IMR-90 (cell line): ENCODE measurements around the gene DHRS3. TPM values are rescaled to one million over a fixed set of nuclear protein-coding genes. Genes with fewer than 3 reads are reported as not detected.

Experiments
- ATAC-seq: fragments of 200-7000 bp; cut with Tn5 transposase; 2 replicates; pipeline ENCODE4 v1.9.1; 2020; ENCODE audit warnings: low read depth, mild to moderate bottlenecking, moderate library complexity
- BruUV-seq: library from RNA; stranded (reverse); fragments of 400-500 nt; replicated peaks from 2 replicates; lab custom pipeline; 2021; lab: Mats Ljungman, UMichigan
- CTCF ChIA-PET: fragments of 300-600 bp; formaldehyde crosslinking; extraction: SDS; loops from one replicate; lab custom pipeline; 2021; ENCODE audit warnings: antibody characterized with exemption; lab: Yijun Ruan, JAX
- POLR2A ChIA-PET: fragments of 300-600 bp; sonication (Branson Sonifier 250); formaldehyde crosslinking; loops from one replicate; lab custom pipeline; 2022; ENCODE audit warnings: antibody characterized with exemption; ENCODE audit not compliant: unreplicated experiment; lab: Charles Lee
- DNase-seq: peaks from one replicate; pipeline ENCODE4 v3.0.0; 2013
- H2AFZ ChIP-seq: replicated peaks from 2 replicates; pipeline ENCODE3; 2013; ENCODE audit warnings: low read length, mild to moderate bottlenecking; ENCODE audit not compliant: poor library complexity
- H2AK5ac ChIP-seq: 2 replicates; pipeline ENCODE4 v1.6.1; 2013; ENCODE audit warnings: low read depth, low read length, inconsistent platforms
- H2AK9ac ChIP-seq: replicated peaks from 2 replicates; pipeline ENCODE3; 2013; ENCODE audit warnings: mild to moderate bottlenecking, low read depth, low read length, moderate library complexity; ENCODE audit not compliant: poor library complexity
- H2BK120ac ChIP-seq: 2 replicates; pipeline ENCODE4 v1.6.1; 2013; ENCODE audit warnings: low read depth, low read length, inconsistent platforms
- H2BK15ac ChIP-seq: 3 replicates; pipeline ENCODE4 v1.6.1; 2013; ENCODE audit warnings: low read depth, low read length, inconsistent platforms
- H2BK20ac ChIP-seq: 2 replicates; pipeline ENCODE4 v1.6.1; 2013; ENCODE audit warnings: low read depth, mild to moderate bottlenecking, inconsistent platforms, low read length, moderate library complexity
- H2BK5ac ChIP-seq: 2 replicates; pipeline ENCODE4 v1.6.1; 2013; ENCODE audit warnings: mild to moderate bottlenecking, low read depth, low read length, inconsistent platforms; ENCODE audit not compliant: poor library complexity, severe bottlenecking
- H3K14ac ChIP-seq: replicated peaks from 2 replicates; pipeline ENCODE4 v1.6.1; 2013; ENCODE audit warnings: low read depth, low read length, inconsistent platforms
- H3K18ac ChIP-seq: 2 replicates; pipeline ENCODE4 v1.6.1; 2013; ENCODE audit warnings: low read depth, low read length, control low read depth
- H3K23ac ChIP-seq: 2 replicates; pipeline ENCODE4 v1.6.1; 2013; ENCODE audit warnings: low read depth, low read length, inconsistent platforms
- H3K27ac ChIP-seq: 2 replicates; pipeline ENCODE4 v1.5.1; 2013; ENCODE audit warnings: mild to moderate bottlenecking, control low read depth, low read length; ENCODE audit not compliant: insufficient read depth
- H3K27me3 ChIP-seq: 2 replicates; pipeline ENCODE4 v1.6.1; 2013; ENCODE audit warnings: low read length; ENCODE audit not compliant: control insufficient read depth, insufficient read depth
- H3K36me3 ChIP-seq: 2 replicates; pipeline ENCODE4 v1.6.1; 2013; ENCODE audit warnings: low read length, mixed read lengths; ENCODE audit not compliant: control insufficient read depth, insufficient read depth
- H3K4ac ChIP-seq: 2 replicates; pipeline ENCODE4 v1.6.1; 2013; ENCODE audit warnings: low read depth, low read length, inconsistent platforms
- H3K4me1 ChIP-seq: 2 replicates; pipeline ENCODE4 v1.6.1; 2013; ENCODE audit warnings: low read length, mixed read lengths; ENCODE audit not compliant: control insufficient read depth, insufficient read depth
- H3K4me2 ChIP-seq: 2 replicates; pipeline ENCODE4 v1.6.1; 2013; ENCODE audit warnings: low read depth, mild to moderate bottlenecking, control low read depth, low read length, moderate library complexity
- H3K4me3 ChIP-seq: 2 replicates; pipeline ENCODE4 v1.5.1; 2013; ENCODE audit warnings: low read depth, mild to moderate bottlenecking, control low read depth, low read length, moderate library complexity; ENCODE audit not compliant: insufficient read depth
- H3K56ac ChIP-seq: 2 replicates; pipeline ENCODE4 v1.6.1; 2013; ENCODE audit warnings: low read length, inconsistent platforms; ENCODE audit not compliant: insufficient read depth; ENCODE audit errors: extremely low read depth
- H3K79me1 ChIP-seq, 2 experiments: 2 replicates each; pipeline ENCODE4 v1.6.1; 2013; ENCODE audit warnings: low read length in 2 of 2, inconsistent platforms in 1 of 2, low read depth in 1 of 2
- H3K9ac ChIP-seq: 2 replicates; pipeline ENCODE4 v1.6.1; 2013; ENCODE audit warnings: low read depth, low read length, control low read depth
- H3K9me1 ChIP-seq: 2 replicates; pipeline ENCODE4 v1.6.1; 2013; ENCODE audit warnings: low read length, inconsistent platforms; ENCODE audit not compliant: insufficient read depth
- H3K9me3 ChIP-seq: 2 replicates; pipeline ENCODE4 v1.6.1; 2013; ENCODE audit warnings: low read length; ENCODE audit not compliant: control insufficient read depth, insufficient read depth
- H4K20me1 ChIP-seq: 2 replicates; pipeline ENCODE4 v1.6.1; 2013; ENCODE audit warnings: low read length, inconsistent platforms; ENCODE audit not compliant: insufficient read depth
- H4K5ac ChIP-seq: 2 replicates; pipeline ENCODE4 v1.6.1; 2013; ENCODE audit warnings: mild to moderate bottlenecking, low read depth, low read length, control low read depth
- H4K8ac ChIP-seq, 2 experiments: 2 replicates each; pipeline ENCODE4 v1.6.1; 2013; ENCODE audit warnings: low read depth in 2 of 2, low read length in 2 of 2, control low read depth in 1 of 2, inconsistent platforms in 1 of 2
- H4K91ac ChIP-seq: 2 replicates; pipeline ENCODE4 v1.6.1; 2013; ENCODE audit warnings: low read depth, low read length, inconsistent platforms; ENCODE audit not compliant: insufficient read depth
- CHD1 ChIP-seq: IDR thresholded peaks from 2 replicates; pipeline ENCODE4 v1.6.1; 2012; ENCODE audit warnings: low read depth, low read length, improper control_type of control experiment
- CTCF ChIP-seq: conservative IDR thresholded peaks from 2 replicates; pipeline ENCODE4 v1.5.1; 2012; ENCODE audit warnings: mild to moderate bottlenecking, low read depth, low read length, improper control_type of control experiment
- MAZ ChIP-seq: IDR thresholded peaks from 2 replicates; pipeline ENCODE4 v1.6.1; 2012; ENCODE audit warnings: low read depth, mild to moderate bottlenecking, low read length, improper control_type of control experiment, moderate library complexity, borderline replicate concordance
- NFE2L2 ChIP-seq: fragments of 150-350 bp; IDR thresholded peaks from 2 replicates; pipeline ENCODE4 v1.6.1; 2016; ENCODE audit warnings: low read depth, mild to moderate bottlenecking, low read length
- RAD21 ChIP-seq: IDR thresholded peaks from 2 replicates; pipeline ENCODE4 v1.6.1; 2012; ENCODE audit warnings: low read length, improper control_type of control experiment
- RCOR1 ChIP-seq: IDR thresholded peaks from 2 replicates; pipeline ENCODE4 v1.6.1; 2012; ENCODE audit warnings: mild to moderate bottlenecking, low read length, improper control_type of control experiment; ENCODE audit not compliant: insufficient replicate concordance
- RFX5 ChIP-seq: IDR thresholded peaks from 2 replicates; pipeline ENCODE4 v1.8.0; 2012; ENCODE audit warnings: low read depth, mild to moderate bottlenecking, low read length, moderate library complexity
- SMC3 ChIP-seq: fragments of 150-350 bp; IDR thresholded peaks from 2 replicates; pipeline ENCODE4 v1.6.1; 2016; ENCODE audit warnings: low read depth, mild to moderate bottlenecking, antibody characterized with exemption, low read length, moderate library complexity
- WGBS, 2 experiments: methylation state at CpG; one replicate each; pipeline versions ENCODE4 v1.1.5 to v1.1.7; 2013; ENCODE audit warnings: missing lambda C conversion rate in 2 of 2; ENCODE audit not compliant: insufficient read length in 1 of 2; ENCODE audit errors: extremely low coverage in 2 of 2; 5-methylcytosine and 5-hydroxymethylcytosine counted together
- dilution Hi-C: fragments of 300-500 bp; cut with HindIII; formaldehyde crosslinking; loops from one replicate; pipeline ENCODE4 v1.14.3; 2018; ENCODE audit warnings: low sequenced_read_pairs; ENCODE audit not compliant: unreplicated experiment
- in situ Hi-C: fragments of 300-500 bp; cut with MboI; formaldehyde crosslinking; loops from 3 replicates; pipeline ENCODE4 v1.14.3; 2019; ENCODE audit warnings: low sequenced_read_pairs, inconsistent platforms, mixed read lengths
- intact Hi-C: fragments of 100-400 bp; cut with micrococcal nuclease; formaldehyde crosslinking; loops from 2 replicates; pipeline ENCODE4 v1.10.0; 2022
- polyA plus RNA-seq, 3 experiments: library from polyadenylated mRNA; depleted of rRNA; stranded (reverse); fragments of >200 nt; gene quantifications; 2 replicates each; pipeline ENCODE4 v1.2.3, GENCODE V29; 2012; ENCODE audit warnings: low replicate concordance in 1 of 3
- total RNA-seq: library from RNA; depleted of rRNA; stranded (reverse); fragments of >200 nt; gene quantifications from 2 replicates; pipeline ENCODE4 v1.2.3, GENCODE V29; 2012
- TF ChIP-seq, protein P1 (sequence below): fragments of 150-350 bp; IDR thresholded peaks from 2 replicates; pipeline ENCODE4 v1.6.1; 2017; ENCODE audit warnings: mild to moderate bottlenecking, antibody characterized with exemption, low read length, low read depth
- TF ChIP-seq, protein P2 (sequence below): fragments of 150-350 bp; IDR thresholded peaks from 2 replicates; pipeline ENCODE4 v1.6.1; 2016; ENCODE audit warnings: low read depth, mild to moderate bottlenecking, low read length, moderate library complexity, borderline replicate concordance

Gene DHRS3
- total and polyA plus RNA-seq, 2 of the 4 experiments (the other 2 are of a cell fraction): 11.2 to 14.5 TPM

DNA sequence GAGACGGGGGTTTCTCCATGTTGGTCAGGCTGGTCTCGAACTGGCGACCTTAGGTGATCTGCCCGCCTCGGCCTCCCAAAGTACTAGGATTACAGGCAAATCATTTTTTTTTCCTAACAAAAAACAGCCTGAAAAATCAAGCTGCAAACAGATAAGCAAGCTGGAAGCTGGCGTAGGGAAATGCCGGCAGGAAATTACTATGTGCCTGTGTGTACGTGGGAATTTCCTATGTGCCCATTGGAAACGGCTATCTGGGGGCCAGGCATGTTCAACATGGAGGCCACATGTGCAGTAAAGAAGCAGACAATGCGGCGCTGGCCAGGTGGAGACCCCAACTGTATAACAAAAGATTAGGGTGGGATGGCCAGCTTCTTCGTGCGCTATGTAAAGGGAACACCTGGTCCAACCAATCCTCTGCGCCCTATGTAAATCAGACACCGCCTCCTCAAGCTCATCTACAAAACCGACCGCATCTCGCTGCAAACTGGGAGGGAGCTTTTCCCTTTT, 16.7 kb upstream of the DHRS3 start:
- Histone ChIP-seq H3K56ac (no peak overlapping the region), H4K8ac (no peak overlapping the region), H4K20me1 (no peaks in the 10 kb centered on the region), H2BK15ac (no peak overlapping the region), H3K4me3 (no peak overlapping the region), H3K9me3 (peaks cover 14% of the 10 kb centered on the region), H3K4me2 (no peak overlapping the region), H3K23ac (no peak overlapping the region), H4K5ac (no peak overlapping the region), H3K9me1 (no peaks in the 10 kb centered on the region), H2BK120ac (no peak overlapping the region), H3K27ac (no peak overlapping the region), H3K79me1 (no peaks in the 10 kb centered on the region), H3K18ac (no peak overlapping the region), H3K4ac (no peak overlapping the region), H4K91ac (no peak overlapping the region), H2AK9ac (no peak overlapping the region), H2AK5ac (no peak overlapping the region), H3K14ac (no peak overlapping the region), H3K4me1 (peaks cover 3% of the 10 kb centered on the region; the same call in 1 of the 2 replicates), H2BK20ac (no peak overlapping the region), H2AFZ (no peak overlapping the region), H3K9ac (no peak overlapping the region), H3K36me3 (no peaks in the 10 kb centered on the region), H3K27me3 (peaks cover 27% of the 10 kb centered on the region), H2BK5ac (no peak overlapping the region)
- ATAC-seq (no peak), DNase-seq (no peak)
- no TSS peak for BruUV-seq
- CTCF ChIA-PET: interaction anchor here (0.6 kb wide), 1 partner anchor 336 kb away, joined by 3 read pairs; no protein-coding TSS in a partner anchor
- TF ChIP-seq NFE2L2: no peak
- no peak for TF ChIP-seq CHD1
- TF ChIP-seq MAZ: no peak
- no peak for TF ChIP-seq SMC3
- no peak for TF ChIP-seq CTCF
- TF ChIP-seq, protein P1, sequence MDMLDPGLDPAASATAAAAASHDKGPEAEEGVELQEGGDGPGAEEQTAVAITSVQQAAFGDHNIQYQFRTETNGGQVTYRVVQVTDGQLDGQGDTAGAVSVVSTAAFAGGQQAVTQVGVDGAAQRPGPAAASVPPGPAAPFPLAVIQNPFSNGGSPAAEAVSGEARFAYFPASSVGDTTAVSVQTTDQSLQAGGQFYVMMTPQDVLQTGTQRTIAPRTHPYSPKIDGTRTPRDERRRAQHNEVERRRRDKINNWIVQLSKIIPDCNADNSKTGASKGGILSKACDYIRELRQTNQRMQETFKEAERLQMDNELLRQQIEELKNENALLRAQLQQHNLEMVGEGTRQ: no peak
- no peak for TF ChIP-seq RFX5
- TF ChIP-seq RAD21: no peak
- TF ChIP-seq RCOR1: no peak
- TF ChIP-seq, protein P2, sequence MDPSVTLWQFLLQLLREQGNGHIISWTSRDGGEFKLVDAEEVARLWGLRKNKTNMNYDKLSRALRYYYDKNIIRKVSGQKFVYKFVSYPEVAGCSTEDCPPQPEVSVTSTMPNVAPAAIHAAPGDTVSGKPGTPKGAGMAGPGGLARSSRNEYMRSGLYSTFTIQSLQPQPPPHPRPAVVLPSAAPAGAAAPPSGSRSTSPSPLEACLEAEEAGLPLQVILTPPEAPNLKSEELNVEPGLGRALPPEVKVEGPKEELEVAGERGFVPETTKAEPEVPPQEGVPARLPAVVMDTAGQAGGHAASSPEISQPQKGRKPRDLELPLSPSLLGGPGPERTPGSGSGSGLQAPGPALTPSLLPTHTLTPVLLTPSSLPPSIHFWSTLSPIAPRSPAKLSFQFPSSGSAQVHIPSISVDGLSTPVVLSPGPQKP: no peak
- in situ Hi-C loops (no loop called here), intact Hi-C loops (no loop called here), dilution Hi-C loops (no loop called here)
- POLR2A ChIA-PET: no interaction called here
- 80% methylated on average over 10 of the region's 18 CpGs; no CpG with 5 or more reads in 1 of the 2 experiments for WGBS, 2 experiments
